MM.1S (cell line): ENCODE results near the gene PNMA3.
A peak's percentile ranks its signal among the peaks of the same experiment; 100 is the strongest.
"Not testable (repeated sequence)": the region's sequence is repeated elsewhere in the genome, so short reads cannot be mapped to it uniquely, and the experiment has no call there.

Experiments
- DNase-seq: peaks from one replicate; pipeline ENCODE4 v3.0.0-alpha.2; 2015
- H2AFZ ChIP-seq: fragments of 300-600 bp; sonication (generic); 2 replicates; pipeline ENCODE4 v1.6.0; 2016; ENCODE audit warnings: antibody characterized with exemption, low read length
- H3F3A ChIP-seq: fragments of 300-600 bp; sonication (generic); 2 replicates; pipeline ENCODE4 v1.6.1; 2016; ENCODE audit warnings: mild to moderate bottlenecking, antibody characterized with exemption, low read length, moderate library complexity, mixed read lengths; ENCODE audit not compliant: insufficient read depth
- H3K27ac ChIP-seq: fragments of 300-600 bp; sonication (generic); 2 replicates; pipeline ENCODE4 v1.5.1; 2016; ENCODE audit warnings: mild to moderate bottlenecking, low read length
- H3K27me3 ChIP-seq: fragments of 300-600 bp; sonication (generic); replicated peaks from 2 replicates; pipeline ENCODE4 v1.6.0; 2016; ENCODE audit warnings: low read length; ENCODE audit not compliant: insufficient read depth
- H3K36me3 ChIP-seq: fragments of 300-600 bp; sonication (generic); replicated peaks from 2 replicates; pipeline ENCODE4 v1.6.1; 2016; ENCODE audit warnings: mild to moderate bottlenecking, low read length, mixed read lengths; ENCODE audit not compliant: insufficient read depth
- H3K4me1 ChIP-seq: fragments of 300-600 bp; sonication (generic); 2 replicates; pipeline ENCODE4 v1.6.1; 2016; ENCODE audit warnings: low read length, mixed read lengths
- H3K4me2 ChIP-seq: fragments of 300-600 bp; sonication (generic); 2 replicates; pipeline ENCODE4 v1.6.0; 2016; ENCODE audit warnings: low read depth, low read length
- H3K4me3 ChIP-seq: fragments of 300-600 bp; sonication (generic); 2 replicates; pipeline ENCODE4 v1.5.1; 2016; ENCODE audit warnings: low read length, mixed read lengths
- H3K79me2 ChIP-seq: fragments of 300-600 bp; sonication (generic); 2 replicates; pipeline ENCODE4 v1.6.1; 2016; ENCODE audit warnings: mixed run types, low read length, mixed read lengths
- H3K9ac ChIP-seq: fragments of 300-600 bp; sonication (generic); 2 replicates; pipeline ENCODE4 v1.6.1; 2016; ENCODE audit warnings: low read length, mixed read lengths
- H3K9me2 ChIP-seq: fragments of 300-600 bp; sonication (generic); replicated peaks from 2 replicates; pipeline ENCODE4 v1.6.1; 2016; ENCODE audit warnings: mild to moderate bottlenecking, low read length, mixed read lengths; ENCODE audit not compliant: insufficient read depth
- H3K9me3 ChIP-seq: fragments of 300-600 bp; sonication (generic); replicated peaks from 2 replicates; pipeline ENCODE4 v1.6.1; 2016; ENCODE audit warnings: mild to moderate bottlenecking, low read length, mixed read lengths; ENCODE audit not compliant: insufficient read depth
- H4K20me1 ChIP-seq: fragments of 300-600 bp; sonication (generic); 2 replicates; pipeline ENCODE4 v1.6.1; 2016; ENCODE audit warnings: mild to moderate bottlenecking, low read length, moderate library complexity, mixed read lengths; ENCODE audit not compliant: insufficient read depth
- EZH2 ChIP-seq: fragments of 300-600 bp; sonication (generic); optimal IDR thresholded peaks from 2 replicates; pipeline ENCODE3; 2017; ENCODE audit warnings: low read depth, mild to moderate bottlenecking, antibody characterized with exemption, low read length, mixed read lengths
- EZH2phosphoT487 ChIP-seq: fragments of 300-600 bp; sonication (generic); IDR thresholded peaks from 2 replicates; pipeline ENCODE4 v1.6.1; 2018; ENCODE audit warnings: antibody characterized with exemption, low read length
- TF ChIP-seq, protein P1 (sequence below): fragments of 300-600 bp; sonication (generic); IDR thresholded peaks from 2 replicates; pipeline ENCODE4 v1.5.1; 2016; ENCODE audit warnings: antibody characterized with exemption, low read length, mixed read lengths

Gene PNMA3

GRCh38 chrX:153102418-153102817, 46.1 kb downstream of the PNMA3 start:
- Histone ChIP-seq H3K27ac (no peak overlapping the region), H3K9me2 (no peaks in the 10 kb centered on the region), H3K27me3 (no peaks in the 10 kb centered on the region), H3K4me3 (no peak overlapping the region), H4K20me1 (no peaks in the 10 kb centered on the region), H3F3A (no peaks in the 10 kb centered on the region), H3K4me1 (no peaks in the 10 kb centered on the region), H3K79me2 (no peaks in the 10 kb centered on the region), H3K9ac (no peak overlapping the region), H2AFZ (no peak overlapping the region), H3K4me2 (no peak overlapping the region), H3K36me3 (no peaks in the 10 kb centered on the region), H3K9me3 (no peaks in the 10 kb centered on the region)
- no peak for DNase-seq
- TF ChIP-seq, protein P1, sequence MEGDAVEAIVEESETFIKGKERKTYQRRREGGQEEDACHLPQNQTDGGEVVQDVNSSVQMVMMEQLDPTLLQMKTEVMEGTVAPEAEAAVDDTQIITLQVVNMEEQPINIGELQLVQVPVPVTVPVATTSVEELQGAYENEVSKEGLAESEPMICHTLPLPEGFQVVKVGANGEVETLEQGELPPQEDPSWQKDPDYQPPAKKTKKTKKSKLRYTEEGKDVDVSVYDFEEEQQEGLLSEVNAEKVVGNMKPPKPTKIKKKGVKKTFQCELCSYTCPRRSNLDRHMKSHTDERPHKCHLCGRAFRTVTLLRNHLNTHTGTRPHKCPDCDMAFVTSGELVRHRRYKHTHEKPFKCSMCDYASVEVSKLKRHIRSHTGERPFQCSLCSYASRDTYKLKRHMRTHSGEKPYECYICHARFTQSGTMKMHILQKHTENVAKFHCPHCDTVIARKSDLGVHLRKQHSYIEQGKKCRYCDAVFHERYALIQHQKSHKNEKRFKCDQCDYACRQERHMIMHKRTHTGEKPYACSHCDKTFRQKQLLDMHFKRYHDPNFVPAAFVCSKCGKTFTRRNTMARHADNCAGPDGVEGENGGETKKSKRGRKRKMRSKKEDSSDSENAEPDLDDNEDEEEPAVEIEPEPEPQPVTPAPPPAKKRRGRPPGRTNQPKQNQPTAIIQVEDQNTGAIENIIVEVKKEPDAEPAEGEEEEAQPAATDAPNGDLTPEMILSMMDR = no peak
- TF ChIP-seq EZH2phosphoT487 = no peak
- TF ChIP-seq EZH2 = no peak

GRCh38 chrX:153104959-153105358, 48.7 kb downstream of the PNMA3 start:
- not testable (repeated sequence) for H3K4me2 ChIP-seq, H3K9me3 ChIP-seq, H3K9ac ChIP-seq, H3K79me2 ChIP-seq, H4K20me1 ChIP-seq, H3K4me3 ChIP-seq, H2AFZ ChIP-seq, DNase-seq, H3K36me3 ChIP-seq, H3F3A ChIP-seq, H3K4me1 ChIP-seq, H3K9me2 ChIP-seq, H3K27me3 ChIP-seq
- H3K27ac ChIP-seq = peak overlapping the region; percentile 87; the same call in 1 of the 2 replicates

DNA sequence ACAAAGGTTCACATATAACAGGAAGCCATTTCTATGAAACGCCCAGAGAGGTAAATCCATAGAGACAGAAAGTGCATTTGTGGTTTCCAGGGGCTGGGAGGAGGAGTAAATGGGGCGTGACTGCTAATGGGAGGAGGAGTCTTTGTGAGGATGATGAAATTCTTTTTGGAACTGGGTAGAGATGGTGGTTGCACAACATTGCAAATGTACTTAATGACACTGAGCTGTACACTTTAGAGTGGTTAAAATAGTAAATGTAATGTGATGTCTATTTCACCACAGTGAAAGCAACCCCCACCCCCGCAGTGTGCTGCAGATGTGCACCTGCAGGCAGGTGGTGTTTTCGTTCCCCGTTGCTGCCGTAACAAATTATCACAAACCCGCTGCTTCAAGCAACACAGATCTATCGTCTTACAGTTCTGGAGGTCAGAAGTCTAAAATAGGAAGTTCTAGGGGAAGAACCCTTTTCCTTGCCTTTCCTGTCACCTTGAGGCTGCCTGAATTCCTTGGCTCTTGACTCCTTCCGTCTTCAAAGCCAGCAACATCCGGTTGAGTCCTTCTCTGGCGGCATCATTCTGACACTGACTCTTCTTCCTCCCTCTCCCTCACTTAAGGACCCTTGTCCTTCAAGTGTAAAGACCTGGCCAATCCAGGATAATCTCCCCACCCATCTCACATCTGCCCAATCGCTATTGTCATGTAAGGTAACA, 50.0 kb downstream of the PNMA3 start:
- not testable (repeated sequence) for H3K4me1 ChIP-seq, H3K27me3 ChIP-seq, H3K4me3 ChIP-seq, H3K9ac ChIP-seq, DNase-seq, H3K36me3 ChIP-seq, H3F3A ChIP-seq, H4K20me1 ChIP-seq, H2AFZ ChIP-seq, H3K79me2 ChIP-seq, H3K9me3 ChIP-seq, H3K9me2 ChIP-seq
- Histone ChIP-seq H3K4me2 (peak overlapping the region; percentile 16; the same call in 1 of the 2 replicates), H3K27ac (peak overlapping the region; percentile 87)
